Retinal pigment epithelial cell (primary cell): ENCODE data around the gene ABCC9.
"Not testable (repeated sequence)": the region's sequence is repeated elsewhere in the genome, so short reads cannot be mapped to it uniquely, and the experiment has no call there.

Source experiments
- DNase-seq: peaks from one replicate; pipeline ENCODE4 v3.0.0-alpha.2; 2010; ENCODE audit warnings: low read depth
- H3K4me3 ChIP-seq: 2 replicates; pipeline ENCODE4 v1.5.1; 2011; ENCODE audit warnings: mild to moderate bottlenecking, low read length, control low read depth, moderate library complexity
- TF ChIP-seq, protein P1 (sequence below): conservative IDR thresholded peaks from 2 replicates; pipeline ENCODE4 v1.5.1; 2011; ENCODE audit warnings: low read depth, low read length, control low read depth, inconsistent platforms

ABCC9 gene

DNA sequence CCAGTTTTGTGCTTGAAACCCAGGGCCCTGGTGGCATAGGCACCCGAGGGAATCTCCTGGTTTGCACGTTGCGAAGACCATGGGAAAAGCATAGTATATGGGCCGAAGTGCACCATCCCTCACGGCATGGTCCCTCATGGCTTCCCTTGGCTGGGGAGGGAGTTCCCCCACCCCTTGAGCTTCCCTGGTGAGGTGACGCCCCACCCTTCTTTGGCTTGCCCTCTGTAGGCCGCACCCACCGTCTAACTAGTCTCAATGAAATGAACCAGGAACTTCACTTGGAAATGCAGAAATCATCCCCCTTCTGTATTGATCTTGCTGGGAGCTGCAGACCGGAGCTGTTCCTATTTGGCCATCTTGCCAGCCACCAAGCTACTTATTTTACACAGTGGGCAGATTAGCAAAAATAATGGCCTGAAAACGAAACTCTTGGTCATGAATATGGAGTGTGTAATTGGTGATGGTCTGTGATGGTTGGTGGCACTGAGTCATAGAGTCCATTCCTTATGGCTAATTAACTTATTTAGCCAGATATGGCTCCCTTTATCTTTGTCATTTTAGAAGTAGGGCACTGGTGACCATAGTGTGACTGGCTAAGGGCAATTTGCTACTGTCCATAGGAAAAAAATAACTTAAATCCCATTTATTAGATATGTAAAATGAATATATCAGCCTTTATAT, 145.4 kb downstream of the ABCC9 start:
- no peak for DNase-seq
- TF ChIP-seq, protein P1, sequence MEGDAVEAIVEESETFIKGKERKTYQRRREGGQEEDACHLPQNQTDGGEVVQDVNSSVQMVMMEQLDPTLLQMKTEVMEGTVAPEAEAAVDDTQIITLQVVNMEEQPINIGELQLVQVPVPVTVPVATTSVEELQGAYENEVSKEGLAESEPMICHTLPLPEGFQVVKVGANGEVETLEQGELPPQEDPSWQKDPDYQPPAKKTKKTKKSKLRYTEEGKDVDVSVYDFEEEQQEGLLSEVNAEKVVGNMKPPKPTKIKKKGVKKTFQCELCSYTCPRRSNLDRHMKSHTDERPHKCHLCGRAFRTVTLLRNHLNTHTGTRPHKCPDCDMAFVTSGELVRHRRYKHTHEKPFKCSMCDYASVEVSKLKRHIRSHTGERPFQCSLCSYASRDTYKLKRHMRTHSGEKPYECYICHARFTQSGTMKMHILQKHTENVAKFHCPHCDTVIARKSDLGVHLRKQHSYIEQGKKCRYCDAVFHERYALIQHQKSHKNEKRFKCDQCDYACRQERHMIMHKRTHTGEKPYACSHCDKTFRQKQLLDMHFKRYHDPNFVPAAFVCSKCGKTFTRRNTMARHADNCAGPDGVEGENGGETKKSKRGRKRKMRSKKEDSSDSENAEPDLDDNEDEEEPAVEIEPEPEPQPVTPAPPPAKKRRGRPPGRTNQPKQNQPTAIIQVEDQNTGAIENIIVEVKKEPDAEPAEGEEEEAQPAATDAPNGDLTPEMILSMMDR: no peak

DNA sequence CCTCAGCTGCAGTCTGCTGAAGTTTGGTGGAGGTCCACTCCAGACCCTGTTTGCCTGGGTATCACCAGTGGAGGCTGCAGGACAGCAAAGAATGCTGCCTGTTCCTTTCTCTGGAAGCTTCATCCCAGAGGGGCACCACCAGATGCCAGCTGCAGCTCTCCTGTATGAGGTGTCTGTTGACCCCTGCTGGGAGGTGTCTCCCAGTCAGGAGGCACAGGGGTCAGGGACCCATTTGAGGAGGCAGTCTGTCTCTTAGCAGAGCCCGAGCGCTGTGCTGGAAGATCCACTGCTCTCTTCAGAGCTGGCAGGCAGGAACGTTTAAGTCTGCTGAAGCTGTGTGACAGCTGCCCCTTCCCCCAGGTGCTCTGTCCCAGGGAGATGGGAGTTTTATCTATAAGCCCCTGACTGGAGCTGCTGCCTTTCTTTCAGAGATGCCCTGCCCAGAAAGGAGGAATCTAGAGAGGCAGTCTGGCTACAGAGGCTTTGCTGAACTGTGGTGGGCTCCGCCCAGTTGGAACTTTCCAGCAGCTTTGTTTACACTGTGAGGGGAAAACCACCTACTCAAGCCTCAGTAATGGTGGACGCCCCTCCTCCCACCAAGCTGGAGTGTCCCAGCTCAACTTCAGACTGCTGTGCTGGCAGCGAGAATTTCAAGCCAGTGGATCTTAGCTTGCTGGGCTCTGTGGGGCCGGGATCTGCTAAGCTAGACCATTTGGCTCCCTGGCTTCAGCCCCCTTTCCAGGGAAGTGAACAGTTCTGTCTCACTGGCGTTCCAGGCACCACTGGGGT, 146.2 kb downstream of the ABCC9 start:
- not testable (repeated sequence) for DNase-seq, H3K4me3 ChIP-seq

More for the DNA sequence above, 145.4 kb downstream of the ABCC9 start:
- no peak overlapping the region for H3K4me3 ChIP-seq

- not testable (repeated sequence) for DNase-seq, H3K4me3 ChIP-seq
Observed at GRCh38 chr12:21789687-21790086, 151.5 kb downstream of the ABCC9 start.

DNA sequence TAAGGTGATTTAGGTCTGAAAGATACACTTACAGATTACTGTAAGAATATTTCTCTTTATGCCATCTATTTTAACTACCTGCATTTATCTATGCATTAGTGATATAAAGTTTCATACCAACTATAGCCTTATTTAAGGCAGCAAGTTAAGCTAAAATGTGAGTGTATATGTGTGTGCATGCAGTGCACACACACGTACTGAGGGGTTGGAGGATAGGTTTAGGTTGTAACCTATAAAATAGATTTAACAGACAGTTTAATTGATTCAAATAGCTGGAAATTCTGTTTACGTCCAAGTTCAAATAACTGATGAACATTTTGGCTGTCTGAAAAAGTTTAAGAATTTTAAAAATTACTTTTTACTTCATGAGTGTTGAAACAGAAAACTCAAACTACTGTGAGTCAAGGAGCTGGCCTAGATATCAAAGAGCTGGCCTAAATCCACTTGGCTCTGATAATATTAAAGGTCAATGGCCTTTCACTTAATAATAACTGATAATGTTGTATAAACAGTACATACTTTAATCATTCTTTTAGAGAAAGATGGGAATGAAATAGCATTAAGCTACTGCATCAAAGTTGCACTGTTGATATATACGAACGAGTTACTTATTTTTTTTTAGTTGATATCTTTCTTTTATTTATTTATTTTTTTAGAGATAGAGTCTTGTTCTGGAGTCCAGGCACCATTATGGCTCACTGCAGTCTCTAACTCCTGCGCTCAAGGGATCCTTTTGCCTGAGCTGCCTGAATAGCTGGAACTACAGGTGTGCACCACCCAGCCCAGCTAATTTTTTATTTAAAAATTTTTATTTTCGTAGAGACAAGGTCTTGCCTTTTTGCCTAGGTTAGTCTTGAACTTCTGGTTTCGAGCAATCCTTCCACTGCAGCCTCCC, 152.9 kb downstream of the ABCC9 start:
- TF ChIP-seq, protein P1: no peak
- H3K4me3 ChIP-seq: no peak overlapping the region
- no peak for DNase-seq

DNA sequence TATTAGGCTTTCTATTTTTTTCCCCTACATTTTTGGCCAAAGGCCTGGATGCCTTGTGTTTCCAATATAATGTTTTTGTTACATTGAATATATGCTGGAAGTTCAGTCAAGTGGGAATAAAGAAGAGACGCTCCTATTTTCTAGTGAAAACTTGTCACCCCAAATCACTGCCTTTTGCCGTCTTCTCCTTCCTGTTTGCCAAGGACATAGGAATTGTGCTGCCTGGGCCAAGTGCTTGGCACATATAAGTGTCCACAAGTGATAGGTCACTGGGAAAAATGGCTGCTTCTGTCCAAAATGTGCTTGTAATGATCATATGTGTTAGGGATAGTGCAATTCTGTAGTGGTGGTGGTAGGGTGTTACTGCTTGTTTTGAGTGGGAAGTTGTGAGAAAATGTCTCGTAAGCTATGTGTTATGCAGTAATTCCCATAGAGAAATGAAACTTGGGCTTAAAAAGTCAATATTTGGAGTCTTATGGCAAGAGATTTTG, 155.1 kb downstream of the ABCC9 start:
- DNase-seq: no peak
- TF ChIP-seq, protein P1: no peak
- no peak overlapping the region for H3K4me3 ChIP-seq

- DNase-seq, H3K4me3 ChIP-seq: not testable (repeated sequence)
Observed at GRCh38 chr12:21782723-21783122, 158.5 kb downstream of the ABCC9 start.

- TF ChIP-seq, protein P1: no peak
- DNase-seq: no peak
Observed at GRCh38 chr12:21780786-21781185, 160.4 kb downstream of the ABCC9 start.

GRCh38 chr12:21776175-21776574, 165.1 kb downstream of the ABCC9 start:
- H3K4me3 ChIP-seq: no peak overlapping the region
- no peak for DNase-seq
- TF ChIP-seq, protein P1: no peak

More at GRCh38 chr12:21780786-21781185, 160.4 kb downstream of the ABCC9 start:
- H3K4me3 ChIP-seq: no peak overlapping the region
